Measurements from ENCODE around the gene UBD.

UBD gene

GRCh38 chr6:29519291-29520010, 40.1 kb downstream of the UBD start:
- no peak for DNase-seq (ENCODE audit: low spot score)
- TF ChIP-seq CTCF (IDR thresholded peaks at IDR 0.05; ENCODE audit: borderline replicate concordance, control extremely low read depth, extremely low read depth, insufficient read depth, missing control alignments) = no peak
- in situ Hi-C loops (cut with MboI; ENCODE audit: low sequenced_read_pairs, unreplicated experiment) = no loop called here

GRCh38 chr6:29517728-29518440, 41.6 kb downstream of the UBD start:
- DNase-seq (ENCODE audit: low spot score) = no peak
- TF ChIP-seq CTCF (IDR thresholded peaks at IDR 0.05; ENCODE audit: borderline replicate concordance, control extremely low read depth, extremely low read depth, insufficient read depth, missing control alignments) = no peak
- in situ Hi-C loops (cut with MboI; ENCODE audit: low sequenced_read_pairs, unreplicated experiment) = no loop called here

GRCh38 chr6:29517245-29517644, 42.3 kb downstream of the UBD start:
- in situ Hi-C loops (cut with MboI; ENCODE audit: low sequenced_read_pairs, unreplicated experiment) = no loop called here
- no peak for TF ChIP-seq CTCF (IDR thresholded peaks at IDR 0.05; ENCODE audit: borderline replicate concordance, control extremely low read depth, extremely low read depth, insufficient read depth, missing control alignments)
- no peak for DNase-seq (ENCODE audit: low spot score)

GRCh38 chr6:29516108-29516507, 43.4 kb downstream of the UBD start:
- in situ Hi-C loops (cut with MboI; ENCODE audit: low sequenced_read_pairs, unreplicated experiment) = no loop called here
- DNase-seq (ENCODE audit: low spot score) = no peak

GRCh38 chr6:29510746-29511300, 48.7 kb downstream of the UBD start:
- DNase-seq (ENCODE audit: low spot score) = no peak
- in situ Hi-C loops (cut with MboI; ENCODE audit: low sequenced_read_pairs, unreplicated experiment) = no loop called here
- no peak for TF ChIP-seq CTCF (IDR thresholded peaks at IDR 0.05; ENCODE audit: borderline replicate concordance, control extremely low read depth, extremely low read depth, insufficient read depth, missing control alignments)

More at GRCh38 chr6:29516108-29516507, 43.4 kb downstream of the UBD start:
- TF ChIP-seq CTCF (IDR thresholded peaks at IDR 0.05; ENCODE audit: borderline replicate concordance, control extremely low read depth, extremely low read depth, insufficient read depth, missing control alignments) = no peak

- peak; percentile 12 for DNase-seq (ENCODE audit: low spot score)
- TF ChIP-seq CTCF (IDR thresholded peaks at IDR 0.05; ENCODE audit: borderline replicate concordance, control extremely low read depth, extremely low read depth, insufficient read depth, missing control alignments) = no peak
- in situ Hi-C loops (cut with MboI; ENCODE audit: low sequenced_read_pairs, unreplicated experiment) = no loop called here
Observed at GRCh38 chr6:29510202-29510601, 49.3 kb downstream of the UBD start.

Data from GM13976 (cell line).